Measurements from ENCODE around the gene CCNK.

GRCh38 chr14:99541211-99541610 lies 60.0 kb downstream of the CCNK start:
- no peak for TF ChIP-seq ATF1 (CRISPR knock-in tag; IDR thresholded peaks at IDR 0.05)
- no peak for TF ChIP-seq KLF16 (CRISPR knock-in tag; IDR thresholded peaks at IDR 0.05)
- no peak for TF ChIP-seq ZNF24 (IDR thresholded peaks at IDR 0.05)
- no peak for TF ChIP-seq GABPA (IDR thresholded peaks at IDR 0.05; ENCODE audit: low read depth, low read length)
- TF ChIP-seq GABPA (CRISPR knock-in tag; IDR thresholded peaks at IDR 0.05; ENCODE audit: low read depth), result no peak
- TF ChIP-seq SRSF9 (IDR thresholded peaks at IDR 0.05; ENCODE audit: borderline replicate concordance, insufficient read depth, low read depth, low read length, poor library complexity, severe bottlenecking), result no peak

Measured in HepG2 (cell line).